SK-N-SH (cell line): Measurements from ENCODE around the gene PDE4D. TPM values are rescaled to one million over a fixed set of nuclear protein-coding genes. Genes with fewer than 3 reads are reported as not detected.

Source experiments
- CTCF ChIA-PET: fragments of 300-600, 350-600 bp; formaldehyde crosslinking; extraction: SDS; loops from one replicate; lab custom pipeline; 2021; lab: Yijun Ruan, JAX
- POLR2A ChIA-PET: fragments of 350-600 bp; sonication (Branson Sonifier 250); formaldehyde crosslinking; extraction: SDS; loops from one replicate; lab custom pipeline; 2020; ENCODE audit warnings: antibody characterized with exemption, inconsistent platforms; lab: Yijun Ruan, JAX
- DNase-seq: peaks from one replicate; pipeline ENCODE4 v3.0.0; 2012
- H2AFZ ChIP-seq: fragments of 200-600 bp; sonication (generic); 2 replicates; pipeline ENCODE4 v1.8.1; 2016; ENCODE audit warnings: antibody characterized with exemption, mild to moderate bottlenecking, low read depth
- H3F3A ChIP-seq: fragments of 200-600 bp; sonication (generic); replicated peaks from 2 replicates; pipeline ENCODE3; 2016; ENCODE audit warnings: antibody characterized with exemption, mild to moderate bottlenecking; ENCODE audit not compliant: insufficient read depth
- H3K27ac ChIP-seq, 2 experiments: fragments of 200-500 bp in 1 of 2; fragments of 200-600 bp in 1 of 2; sonication (Bioruptor generic) in 1 of 2; sonication (generic), shearing (Covaris generic) in 1 of 2; 2 replicates each; pipeline versions ENCODE4 v1.5.1 to v1.6.1; 2014 to 2016; ENCODE audit warnings: low read depth in 2 of 2, inconsistent platforms in 1 of 2, low read length in 1 of 2, mild to moderate bottlenecking in 1 of 2, mixed read lengths in 1 of 2
- H3K27me3 ChIP-seq: fragments of 200-600 bp; sonication (generic), shearing (Covaris generic); 2 replicates; pipeline ENCODE4 v1.6.1; 2016; ENCODE audit warnings: mixed run types; ENCODE audit not compliant: insufficient read depth
- H3K36me3 ChIP-seq, 2 experiments: fragments of 200-500 bp in 1 of 2; fragments of 200-600 bp in 1 of 2; sonication (Bioruptor generic) in 1 of 2; sonication (generic) in 1 of 2; replicated peaks in 1 of 2; 2 replicates each; pipeline versions ENCODE3 to v1.5.1; 2014 to 2016; ENCODE audit warnings: low read length in 1 of 2, mild to moderate bottlenecking in 1 of 2; ENCODE audit not compliant: insufficient read depth in 2 of 2, control insufficient read depth in 1 of 2
- H3K4me1 ChIP-seq, 2 experiments: fragments of 200-500 bp in 1 of 2; fragments of 200-600 bp in 1 of 2; sonication (Bioruptor generic) in 1 of 2; sonication (generic), shearing (Covaris generic) in 1 of 2; 2 replicates each; pipeline versions ENCODE4 v1.5.1 to v1.6.1; 2014 to 2016; ENCODE audit warnings: low read depth in 1 of 2, low read length in 1 of 2, mixed run types in 1 of 2; ENCODE audit not compliant: insufficient read depth in 2 of 2, control insufficient read depth in 1 of 2
- H3K4me2 ChIP-seq: fragments of 200-600 bp; sonication (generic), shearing (Covaris generic); 2 replicates; pipeline ENCODE4 v1.6.1; 2017; ENCODE audit warnings: mixed run types
- H3K4me3 ChIP-seq, 2 experiments: fragments of 200-500 bp in 1 of 2; fragments of 200-600 bp in 1 of 2; sonication (Bioruptor generic) in 1 of 2; sonication (generic), shearing (Covaris generic) in 1 of 2; 2 replicates each; pipeline versions ENCODE4 v1.5.1 to v1.8.1; 2014 to 2016; ENCODE audit warnings: low read depth in 2 of 2, inconsistent platforms in 1 of 2, low read length in 1 of 2, mild to moderate bottlenecking in 1 of 2, mixed read lengths in 1 of 2, moderate library complexity in 1 of 2
- H3K79me2 ChIP-seq: fragments of 200-600 bp; sonication (generic); 2 replicates; pipeline ENCODE4 v1.8.1; 2017; ENCODE audit warnings: mild to moderate bottlenecking; ENCODE audit not compliant: insufficient read depth
- H3K9ac ChIP-seq: fragments of 200-600 bp; sonication (generic); 2 replicates; pipeline ENCODE4 v1.6.1; 2017; ENCODE audit warnings: mixed run types
- H3K9me2 ChIP-seq: fragments of 200-600 bp; sonication (generic); 2 replicates; pipeline ENCODE4 v1.6.1; 2017; ENCODE audit warnings: mixed run types
- H3K9me3 ChIP-seq: fragments of 200-600 bp; sonication (generic); 2 replicates; pipeline ENCODE4 v1.6.1; 2017; ENCODE audit warnings: mixed run types, mild to moderate bottlenecking, moderate library complexity
- H4K20me1 ChIP-seq: fragments of 200-600 bp; sonication (generic); 2 replicates; pipeline ENCODE4 v1.6.1; 2017; ENCODE audit warnings: mild to moderate bottlenecking, mixed run types; ENCODE audit not compliant: insufficient read depth
- CHD2 ChIP-seq: fragments of 150-350 bp; IDR thresholded peaks from 2 replicates; pipeline ENCODE4 v1.6.1; 2018; ENCODE audit warnings: low read length; ENCODE audit not compliant: partially characterized antibody
- ELF1 ChIP-seq: IDR thresholded peaks from 2 replicates; pipeline ENCODE4 v1.4.0; 2012
- EP300 ChIP-seq, 2 experiments: IDR thresholded peaks; 2 replicates each; pipeline versions ENCODE4 v1.4.0 to v1.6.1; 2012; ENCODE audit warnings: borderline replicate concordance in 1 of 2, low read depth in 1 of 2, low read length in 1 of 2
- FOXJ3 ChIP-seq: sonication (generic); formaldehyde crosslinking; IDR thresholded peaks from 2 replicates; pipeline ENCODE4 v1.5.1; 2020; ENCODE audit warnings: mild to moderate bottlenecking, missing genetic modification reagents
- GABPA ChIP-seq: IDR thresholded peaks from 2 replicates; pipeline ENCODE4 v1.4.0; 2012; ENCODE audit warnings: low read depth, mild to moderate bottlenecking
- JUND ChIP-seq: IDR thresholded peaks from 2 replicates; pipeline ENCODE4 v1.4.0; 2012
- NFIC ChIP-seq: IDR thresholded peaks from 2 replicates; pipeline ENCODE4 v1.4.0; 2012; ENCODE audit warnings: borderline replicate concordance
- RAD21 ChIP-seq: IDR thresholded peaks from 2 replicates; pipeline ENCODE4 v1.6.1; 2012; ENCODE audit warnings: mild to moderate bottlenecking, low read length
- RCOR1 ChIP-seq: fragments of 150-350 bp; IDR thresholded peaks from 2 replicates; pipeline ENCODE4 v1.6.1; 2017; ENCODE audit warnings: antibody characterized with exemption, low read length
- RFX5 ChIP-seq: IDR thresholded peaks from 2 replicates; pipeline ENCODE4 v1.6.1; 2012; ENCODE audit warnings: mild to moderate bottlenecking, improper control_type of control experiment, low read length
- SIN3A ChIP-seq: IDR thresholded peaks from 2 replicates; pipeline ENCODE4 v1.6.1; 2012; ENCODE audit warnings: low read depth, mild to moderate bottlenecking, low read length, moderate library complexity, borderline replicate concordance
- SMC3 ChIP-seq: IDR thresholded peaks from 2 replicates; pipeline ENCODE4 v1.6.1; 2012; ENCODE audit warnings: low read depth, low read length, improper control_type of control experiment
- TCF12 ChIP-seq: IDR thresholded peaks from 2 replicates; pipeline ENCODE4 v1.4.0; 2012
- YY1 ChIP-seq: IDR thresholded peaks from 2 replicates; pipeline ENCODE4 v1.4.0; 2012; ENCODE audit warnings: low read depth, mild to moderate bottlenecking
- WGBS: methylation state at CpG from one replicate; pipeline ENCODE4 v1.1.6; 2017; ENCODE audit warnings: low lambda C conversion rate; 5-methylcytosine and 5-hydroxymethylcytosine counted together
- polyA plus RNA-seq, 3 experiments: library from polyadenylated mRNA; depleted of rRNA; stranded (reverse); fragments of >200 nt; gene quantifications; 2 replicates each; pipeline ENCODE4 v1.2.3, GENCODE V29; 2012
- TF ChIP-seq, protein P1 (sequence below): fragments of 150-350 bp; IDR thresholded peaks from 2 replicates; pipeline ENCODE4 v1.6.1; 2016; ENCODE audit warnings: mild to moderate bottlenecking, low read depth, low read length
- TF ChIP-seq, protein P2 (sequence below): IDR thresholded peaks from 2 replicates; pipeline ENCODE4; 2012
- TF ChIP-seq, protein P3 (sequence below): IDR thresholded peaks from 2 replicates; pipeline ENCODE4 v1.4.0; 2012; ENCODE audit warnings: low read depth, borderline replicate concordance
- TF ChIP-seq, protein P4 (sequence below): fragments of 150-350 bp; IDR thresholded peaks from 2 replicates; pipeline ENCODE4 v1.6.1; 2017; ENCODE audit warnings: antibody characterized with exemption, low read length, low read depth, borderline replicate concordance
- TF ChIP-seq, protein P5 (sequence below): IDR thresholded peaks from 2 replicates; pipeline ENCODE4 v1.4.0; 2012; ENCODE audit warnings: low read depth
- TF ChIP-seq, protein P6 (sequence below): IDR thresholded peaks from 2 replicates; pipeline ENCODE4 v1.4.0; 2012; ENCODE audit warnings: low read depth, borderline replicate concordance

The PDE4D gene
- polyA plus RNA-seq, 1 of the 3 experiments (the other 2 are of a cell fraction): 2.4 TPM

DNA sequence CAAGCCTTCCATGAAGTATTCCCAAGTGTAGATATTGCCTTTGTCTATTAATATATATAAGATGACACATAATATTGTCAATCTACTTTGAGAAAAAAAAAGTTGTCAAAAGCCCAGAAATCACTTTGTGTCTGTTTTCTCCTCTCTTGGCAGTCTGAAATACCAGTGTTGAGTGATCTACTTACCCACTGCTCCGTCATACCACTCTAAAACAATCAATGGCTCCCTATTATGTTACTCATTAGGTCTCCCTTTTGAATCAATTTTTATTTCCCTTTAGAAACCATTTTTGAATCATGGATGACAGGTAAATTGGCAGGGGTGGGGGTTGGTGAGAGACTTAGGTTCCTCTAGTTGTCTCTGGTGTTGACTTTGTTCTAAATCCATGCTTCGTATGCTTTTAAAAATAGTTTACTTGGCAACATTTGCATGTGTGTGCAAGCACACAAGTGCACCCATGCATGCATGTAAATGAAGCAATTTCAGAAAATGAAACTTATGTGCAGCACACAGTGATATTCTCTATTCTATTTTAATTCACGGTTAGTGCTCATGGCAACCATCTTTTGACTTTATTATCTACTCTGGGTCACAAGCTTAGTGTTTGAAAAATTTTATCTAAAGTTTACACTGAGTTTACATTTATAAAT is 931.8 kb downstream of the PDE4D start:
- Histone ChIP-seq H3F3A (no peaks in the 10 kb centered on the region), H3K79me2 (no peaks in the 10 kb centered on the region), H3K4me3 (no peak overlapping the region), H3K27me3 (no peaks in the 10 kb centered on the region), H3K9me2 (no peaks in the 10 kb centered on the region), H3K9me3 (no peaks in the 10 kb centered on the region), H3K27ac (no peak overlapping the region), H3K9ac (no peak overlapping the region), H4K20me1 (no peaks in the 10 kb centered on the region), H3K4me1 (no peaks in the 10 kb centered on the region), H2AFZ (no peak overlapping the region), H3K4me2 (no peak overlapping the region), H3K36me3 (no peaks in the 10 kb centered on the region)
- CTCF ChIA-PET: interaction anchor here (1.3 kb wide), 1 partner anchor 16 kb away, joined by 5 read pairs; no protein-coding TSS in a partner anchor
- TF ChIP-seq RAD21 (no peak), SIN3A (no peak), CHD2 (no peak), ELF1 (no peak), GABPA (no peak), SMC3 (no peak), RCOR1 (no peak), NFIC (no peak), RFX5 (no peak)
- TF ChIP-seq, protein P1, sequence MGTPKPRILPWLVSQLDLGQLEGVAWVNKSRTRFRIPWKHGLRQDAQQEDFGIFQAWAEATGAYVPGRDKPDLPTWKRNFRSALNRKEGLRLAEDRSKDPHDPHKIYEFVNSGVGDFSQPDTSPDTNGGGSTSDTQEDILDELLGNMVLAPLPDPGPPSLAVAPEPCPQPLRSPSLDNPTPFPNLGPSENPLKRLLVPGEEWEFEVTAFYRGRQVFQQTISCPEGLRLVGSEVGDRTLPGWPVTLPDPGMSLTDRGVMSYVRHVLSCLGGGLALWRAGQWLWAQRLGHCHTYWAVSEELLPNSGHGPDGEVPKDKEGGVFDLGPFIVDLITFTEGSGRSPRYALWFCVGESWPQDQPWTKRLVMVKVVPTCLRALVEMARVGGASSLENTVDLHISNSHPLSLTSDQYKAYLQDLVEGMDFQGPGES: no peak
- TF ChIP-seq, protein P2, sequence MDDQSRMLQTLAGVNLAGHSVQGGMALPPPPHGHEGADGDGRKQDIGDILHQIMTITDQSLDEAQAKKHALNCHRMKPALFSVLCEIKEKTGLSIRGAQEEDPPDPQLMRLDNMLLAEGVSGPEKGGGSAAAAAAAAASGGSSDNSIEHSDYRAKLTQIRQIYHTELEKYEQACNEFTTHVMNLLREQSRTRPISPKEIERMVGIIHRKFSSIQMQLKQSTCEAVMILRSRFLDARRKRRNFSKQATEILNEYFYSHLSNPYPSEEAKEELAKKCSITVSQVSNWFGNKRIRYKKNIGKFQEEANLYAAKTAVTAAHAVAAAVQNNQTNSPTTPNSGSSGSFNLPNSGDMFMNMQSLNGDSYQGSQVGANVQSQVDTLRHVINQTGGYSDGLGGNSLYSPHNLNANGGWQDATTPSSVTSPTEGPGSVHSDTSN: no peak
- TF ChIP-seq, protein P3, sequence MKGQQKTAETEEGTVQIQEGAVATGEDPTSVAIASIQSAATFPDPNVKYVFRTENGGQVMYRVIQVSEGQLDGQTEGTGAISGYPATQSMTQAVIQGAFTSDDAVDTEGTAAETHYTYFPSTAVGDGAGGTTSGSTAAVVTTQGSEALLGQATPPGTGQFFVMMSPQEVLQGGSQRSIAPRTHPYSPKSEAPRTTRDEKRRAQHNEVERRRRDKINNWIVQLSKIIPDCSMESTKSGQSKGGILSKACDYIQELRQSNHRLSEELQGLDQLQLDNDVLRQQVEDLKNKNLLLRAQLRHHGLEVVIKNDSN: no peak
- DNase-seq: no peak
- POLR2A ChIA-PET: no interaction called here
- 56% methylated on average over 3 of the region's 3 CpGs for WGBS

DNA sequence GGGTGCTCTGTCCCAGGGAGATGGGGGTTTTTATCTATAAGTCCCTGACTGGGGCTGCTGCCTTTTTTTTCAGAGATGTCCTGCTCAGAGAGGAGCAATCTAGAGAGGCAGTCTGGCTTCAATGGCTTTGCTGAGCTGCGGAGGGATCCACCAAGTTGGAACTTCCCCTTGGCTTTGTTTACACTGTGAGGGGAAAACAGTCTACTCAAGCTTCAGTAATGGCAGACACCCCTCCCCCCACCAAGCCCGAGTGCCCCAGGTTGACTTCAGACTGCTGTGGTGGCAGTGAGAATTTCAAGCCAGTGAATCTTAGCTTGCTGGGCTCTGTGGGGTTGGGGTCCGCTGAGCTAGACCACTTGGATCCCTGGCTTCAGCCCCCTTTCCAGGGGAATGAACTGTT is 934.8 kb downstream of the PDE4D start:
- no peaks in the 10 kb centered on the region for H3F3A ChIP-seq
- ChIA-PET POLR2A (no interaction called here), CTCF (interaction anchor here (0.8 kb wide), 1 partner anchor 24 kb away, joined by 5 read pairs; no protein-coding TSS in a partner anchor)
- H3K4me2 ChIP-seq: no peak overlapping the region
- no peaks in the 10 kb centered on the region for H3K27me3 ChIP-seq
- H3K36me3 ChIP-seq: no peaks in the 10 kb centered on the region
- no peaks in the 10 kb centered on the region for H3K9me3 ChIP-seq
- DNase-seq: no peak
- H3K27ac ChIP-seq: no peak overlapping the region
- no peaks in the 10 kb centered on the region for H3K79me2 ChIP-seq
- H3K4me1 ChIP-seq: no peaks in the 10 kb centered on the region
- no peaks in the 10 kb centered on the region for H4K20me1 ChIP-seq
- H3K4me3 ChIP-seq: no peak overlapping the region
- no peaks in the 10 kb centered on the region for H3K9me2 ChIP-seq
- 83% methylated on average over 1 of the region's 3 CpGs for WGBS
- H2AFZ ChIP-seq: no peak overlapping the region
- H3K9ac ChIP-seq: no peak overlapping the region
- TF ChIP-seq, protein P4, sequence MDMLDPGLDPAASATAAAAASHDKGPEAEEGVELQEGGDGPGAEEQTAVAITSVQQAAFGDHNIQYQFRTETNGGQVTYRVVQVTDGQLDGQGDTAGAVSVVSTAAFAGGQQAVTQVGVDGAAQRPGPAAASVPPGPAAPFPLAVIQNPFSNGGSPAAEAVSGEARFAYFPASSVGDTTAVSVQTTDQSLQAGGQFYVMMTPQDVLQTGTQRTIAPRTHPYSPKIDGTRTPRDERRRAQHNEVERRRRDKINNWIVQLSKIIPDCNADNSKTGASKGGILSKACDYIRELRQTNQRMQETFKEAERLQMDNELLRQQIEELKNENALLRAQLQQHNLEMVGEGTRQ: no peak
- TF ChIP-seq FOXJ3 (no peak), EP300 (IDR thresholded peaks at IDR 0.05; ENCODE audit: borderline replicate concordance in 1 of 2, low read depth in 1 of 2, low read length in 1 of 2) (no peak), ELF1 (no peak), YY1 (no peak), RAD21 (no peak), RFX5 (no peak), JUND (no peak), TCF12 (no peak)
- TF ChIP-seq, protein P2: no peak
- TF ChIP-seq, protein P3: no peak
- TF ChIP-seq, protein P5, sequence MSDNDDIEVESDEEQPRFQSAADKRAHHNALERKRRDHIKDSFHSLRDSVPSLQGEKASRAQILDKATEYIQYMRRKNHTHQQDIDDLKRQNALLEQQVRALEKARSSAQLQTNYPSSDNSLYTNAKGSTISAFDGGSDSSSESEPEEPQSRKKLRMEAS: no peak
- TF ChIP-seq, protein P6, sequence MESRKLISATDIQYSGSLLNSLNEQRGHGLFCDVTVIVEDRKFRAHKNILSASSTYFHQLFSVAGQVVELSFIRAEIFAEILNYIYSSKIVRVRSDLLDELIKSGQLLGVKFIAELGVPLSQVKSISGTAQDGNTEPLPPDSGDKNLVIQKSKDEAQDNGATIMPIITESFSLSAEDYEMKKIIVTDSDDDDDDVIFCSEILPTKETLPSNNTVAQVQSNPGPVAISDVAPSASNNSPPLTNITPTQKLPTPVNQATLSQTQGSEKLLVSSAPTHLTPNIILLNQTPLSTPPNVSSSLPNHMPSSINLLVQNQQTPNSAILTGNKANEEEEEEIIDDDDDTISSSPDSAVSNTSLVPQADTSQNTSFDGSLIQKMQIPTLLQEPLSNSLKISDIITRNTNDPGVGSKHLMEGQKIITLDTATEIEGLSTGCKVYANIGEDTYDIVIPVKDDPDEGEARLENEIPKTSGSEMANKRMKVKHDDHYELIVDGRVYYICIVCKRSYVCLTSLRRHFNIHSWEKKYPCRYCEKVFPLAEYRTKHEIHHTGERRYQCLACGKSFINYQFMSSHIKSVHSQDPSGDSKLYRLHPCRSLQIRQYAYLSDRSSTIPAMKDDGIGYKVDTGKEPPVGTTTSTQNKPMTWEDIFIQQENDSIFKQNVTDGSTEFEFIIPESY: no peak
